GM06990 (cell line): ENCODE data around the gene CRTC1.

ENCODE experiments used
- DNase-seq: peaks from one replicate; pipeline ENCODE4 v3.0.0-alpha.2; 2011; ENCODE audit not compliant: insufficient read length; ENCODE audit errors: extremely low read depth
- H3K27me3 ChIP-seq: replicated peaks from 2 replicates; pipeline ENCODE4 v1.6.0; 2011; ENCODE audit warnings: low read length; ENCODE audit not compliant: control insufficient read depth, insufficient read depth
- H3K36me3 ChIP-seq: 2 replicates; pipeline ENCODE4 v1.5.1; 2011; ENCODE audit warnings: low read length; ENCODE audit not compliant: control insufficient read depth, insufficient read depth
- H3K4me3 ChIP-seq: replicated peaks from 2 replicates; pipeline ENCODE4 v1.5.1; 2011; ENCODE audit warnings: low read depth, mild to moderate bottlenecking, control low read depth, low read length
- CTCF ChIP-seq: IDR thresholded peaks from 2 replicates; pipeline ENCODE4 v1.5.1; 2011; ENCODE audit warnings: low read length, control low read depth, mild to moderate bottlenecking, inconsistent platforms; ENCODE audit not compliant: insufficient read depth, poor library complexity, severe bottlenecking

CRTC1 gene

GRCh38 chr19:18800636-18801035 lies 117.2 kb downstream of the CRTC1 start:
- no peak for DNase-seq
- no peak for TF ChIP-seq CTCF
- Histone ChIP-seq H3K36me3 (no peaks in the 10 kb centered on the region), H3K27me3 (no peaks in the 10 kb centered on the region; the same call in none of the 2 replicates), H3K4me3 (no peak overlapping the region)

GRCh38 chr19:18802354-18802753 lies 118.9 kb downstream of the CRTC1 start:
- Histone ChIP-seq H3K36me3 (no peaks in the 10 kb centered on the region), H3K4me3 (no peak overlapping the region), H3K27me3 (no peaks in the 10 kb centered on the region; the same call in none of the 2 replicates)
- no peak for DNase-seq
- TF ChIP-seq CTCF: no peak

GRCh38 chr19:18803550-18804138 lies 120.2 kb downstream of the CRTC1 start:
- no peak for TF ChIP-seq CTCF
- H3K27me3 ChIP-seq: no peaks in the 10 kb centered on the region; the same call in none of the 2 replicates
- no peaks in the 10 kb centered on the region for H3K36me3 ChIP-seq
- H3K4me3 ChIP-seq: no peak overlapping the region
- no peak for DNase-seq

GRCh38 chr19:18804139-18804601 lies 120.7 kb downstream of the CRTC1 start:
- Histone ChIP-seq H3K27me3 (no peaks in the 10 kb centered on the region; the same call in none of the 2 replicates), H3K4me3 (no peak overlapping the region), H3K36me3 (no peaks in the 10 kb centered on the region)
- DNase-seq: no peak
- TF ChIP-seq CTCF: no peak

- DNase-seq: no peak
- H3K36me3 ChIP-seq: no peaks in the 10 kb centered on the region
- no peaks in the 10 kb centered on the region; the same call in none of the 2 replicates for H3K27me3 ChIP-seq
- no peak for TF ChIP-seq CTCF
- H3K4me3 ChIP-seq: no peak overlapping the region
Measured at GRCh38 chr19:18804643-18805042, 121.2 kb downstream of the CRTC1 start.

GRCh38 chr19:18807861-18808331 lies 124.4 kb downstream of the CRTC1 start:
- DNase-seq: no peak
- Histone ChIP-seq H3K4me3 (no peak overlapping the region), H3K27me3 (no peaks in the 10 kb centered on the region; the same call in none of the 2 replicates), H3K36me3 (no peaks in the 10 kb centered on the region)
- TF ChIP-seq CTCF: no peak
